Measurements from ENCODE around the gene PSEN1.

GRCh38 chr14:73180385-73180805, 44.1 kb downstream of the PSEN1 start:
- TF ChIP-seq YY1 (IDR thresholded peaks at IDR 0.05; ENCODE audit: low read depth) = no peak
- no peak for TF ChIP-seq CTCF (IDR thresholded peaks at IDR 0.05)
- TF ChIP-seq FOSL2 (IDR thresholded peaks at IDR 0.05; ENCODE audit: borderline replicate concordance, low read depth) = no peak
- no peak for TF ChIP-seq NRF1 (IDR thresholded peaks at IDR 0.05; ENCODE audit: low read depth, low read length)
